Neural progenitor cell (in vitro differentiated cells): Measurements from ENCODE around the gene NEDD4L. TPM values are rescaled to one million over a fixed set of nuclear protein-coding genes. Genes with fewer than 3 reads are reported as not detected.

Experiments used
- DNase-seq: peaks from one replicate; pipeline ENCODE4 v3.0.0-alpha.2; 2016; ENCODE audit warnings: low spot score
- H2AFZ ChIP-seq: fragments of 200-600 bp; sonication (generic); replicated peaks from 2 replicates; pipeline ENCODE4 v1.6.1; 2016; ENCODE audit warnings: antibody characterized with exemption
- H3F3A ChIP-seq: fragments of 200-600 bp; sonication (generic); 2 replicates; pipeline ENCODE4 v1.6.1; 2016; ENCODE audit warnings: antibody characterized with exemption, low read depth
- H3K27ac ChIP-seq: fragments of 200-600 bp; sonication (generic); 2 replicates; pipeline ENCODE4 v1.5.1; 2016; ENCODE audit warnings: mild to moderate bottlenecking
- H3K27me3 ChIP-seq: fragments of 200-600 bp; sonication (generic); 2 replicates; pipeline ENCODE4 v1.6.1; 2016; ENCODE audit warnings: mild to moderate bottlenecking, moderate library complexity
- H3K36me3 ChIP-seq: fragments of 200-600 bp; sonication (generic); 2 replicates; pipeline ENCODE4 v1.5.1; 2016
- H3K4me1 ChIP-seq: fragments of 200-600 bp; sonication (generic); 2 replicates; pipeline ENCODE4 v1.6.1; 2016; ENCODE audit warnings: mixed run types
- H3K4me2 ChIP-seq: fragments of 200-600 bp; sonication (generic); 2 replicates; pipeline ENCODE4 v1.6.1; 2016
- H3K4me3 ChIP-seq: fragments of 200-600 bp; sonication (generic); 2 replicates; pipeline ENCODE4 v1.5.1; 2016
- H3K79me2 ChIP-seq: fragments of 200-600 bp; sonication (generic); 2 replicates; pipeline ENCODE4 v1.6.1; 2016; ENCODE audit warnings: low read depth
- H3K9ac ChIP-seq: fragments of 200-600 bp; sonication (generic); 2 replicates; pipeline ENCODE4 v1.6.1; 2016
- H3K9me3 ChIP-seq: fragments of 200-600 bp; sonication (generic); 2 replicates; pipeline ENCODE4 v1.5.1; 2016; ENCODE audit warnings: low read depth
- H4K20me1 ChIP-seq: fragments of 200-600 bp; sonication (generic); 2 replicates; pipeline ENCODE4 v1.6.1; 2016; ENCODE audit warnings: low read depth
- H3K27ac Mint-ChIP-seq: 3 replicates; pipeline ENCODE4 v1.8.0; 2021; ENCODE audit warnings: mixed read lengths
- H3K27me3 Mint-ChIP-seq: 2 replicates; pipeline ENCODE4 v1.8.0; 2022; ENCODE audit warnings: low read depth, mild to moderate bottlenecking, inconsistent platforms, moderate library complexity, mixed read lengths; ENCODE audit not compliant: insufficient read depth
- H3K36me3 Mint-ChIP-seq: 3 replicates; pipeline ENCODE4 v1.8.0; 2021; ENCODE audit warnings: mixed read lengths
- H3K4me1 Mint-ChIP-seq: 3 replicates; pipeline ENCODE4 v1.8.0; 2021; ENCODE audit warnings: mixed read lengths
- H3K4me3 Mint-ChIP-seq: 3 replicates; pipeline ENCODE4 v1.8.0; 2021; ENCODE audit warnings: mild to moderate bottlenecking, moderate library complexity, mixed read lengths
- H3K9me3 Mint-ChIP-seq: 3 replicates; pipeline ENCODE4 v1.8.0; 2020; ENCODE audit warnings: mixed read lengths
- CTCF ChIP-seq: fragments of 200-600 bp; sonication (generic); IDR thresholded peaks from 2 replicates; pipeline ENCODE4 v1.5.1; 2017; ENCODE audit warnings: antibody characterized with exemption, mild to moderate bottlenecking
- EZH2 ChIP-seq: fragments of 200-600 bp; sonication (generic); IDR thresholded peaks from 2 replicates; pipeline ENCODE4 v1.6.1; 2017; ENCODE audit warnings: antibody characterized with exemption, mild to moderate bottlenecking, moderate library complexity
- EZH2phosphoT487 ChIP-seq: fragments of 200-600 bp; sonication (generic); IDR thresholded peaks from 2 replicates; pipeline ENCODE4 v1.6.1; 2017; ENCODE audit warnings: antibody characterized with exemption
- total RNA-seq: library from RNA; depleted of rRNA; stranded (reverse); fragments of >200 nt; gene quantifications from 2 replicates; pipeline ENCODE4 v1.2.3, GENCODE V29; 2015; ENCODE audit warnings: low replicate concordance

NEDD4L gene
- total RNA-seq, 1 donor from 2014 or later, result 55.5 TPM

- H3K4me3 ChIP-seq, result no peak overlapping the region
- H3F3A ChIP-seq, result no peaks in the 10 kb centered on the region
- Mint-ChIP-seq H3K27me3 (peaks cover 3% of the 10 kb centered on the region), H3K9me3 (no peaks in the 10 kb centered on the region), H3K4me3 (no peak overlapping the region), H3K4me1 (no peaks in the 10 kb centered on the region), H3K36me3 (peaks cover 1% of the 10 kb centered on the region), H3K27ac (no peak overlapping the region)
- no peak overlapping the region for H3K4me2 ChIP-seq
- H3K36me3 ChIP-seq, result no peaks in the 10 kb centered on the region
- no peaks in the 10 kb centered on the region for H3K4me1 ChIP-seq
- no peak for DNase-seq
- no peaks in the 10 kb centered on the region for H3K27me3 ChIP-seq
- no peak overlapping the region for H3K27ac ChIP-seq
- H3K9me3 ChIP-seq, result no peaks in the 10 kb centered on the region
- TF ChIP-seq CTCF (no peak), EZH2 (no peak)
- no peaks in the 10 kb centered on the region for H3K79me2 ChIP-seq
- H3K9ac ChIP-seq, result no peak overlapping the region
- peaks cover 13% of the 10 kb centered on the region for H4K20me1 ChIP-seq
- H2AFZ ChIP-seq, result no peak overlapping the region
Observed at GRCh38 chr18:58158459-58158858, 114.4 kb downstream of the NEDD4L start.

GRCh38 chr18:58161659-58162058 is 117.6 kb downstream of the NEDD4L start:
- peaks cover 9% of the 10 kb centered on the region for H4K20me1 ChIP-seq
- H3K36me3 Mint-ChIP-seq, result peaks cover 1% of the 10 kb centered on the region
- H3K4me1 ChIP-seq, result no peaks in the 10 kb centered on the region
- TF ChIP-seq CTCF (no peak), EZH2phosphoT487 (no peak)
- peaks cover under 1% of the 10 kb centered on the region for H3K27me3 Mint-ChIP-seq
- H3K27me3 ChIP-seq, result no peaks in the 10 kb centered on the region
- H3K27ac Mint-ChIP-seq, result no peak overlapping the region
- no peaks in the 10 kb centered on the region for H3K79me2 ChIP-seq
- no peaks in the 10 kb centered on the region for H3K36me3 ChIP-seq
- DNase-seq, result peak; percentile 39
- no peak overlapping the region for H3K4me3 Mint-ChIP-seq
- H3F3A ChIP-seq, result no peaks in the 10 kb centered on the region
- H3K27ac ChIP-seq, result no peak overlapping the region
- H3K9ac ChIP-seq, result no peak overlapping the region
- no peaks in the 10 kb centered on the region for H3K9me3 ChIP-seq
- H3K4me3 ChIP-seq, result no peak overlapping the region
- H3K9me3 Mint-ChIP-seq, result no peaks in the 10 kb centered on the region
- H2AFZ ChIP-seq, result no peak overlapping the region
- no peaks in the 10 kb centered on the region for H3K4me1 Mint-ChIP-seq
- peak overlapping the region; percentile 14 for H3K4me2 ChIP-seq

- H4K20me1 ChIP-seq, result peaks cover 11% of the 10 kb centered on the region
- DNase-seq, result no peak
- no peak overlapping the region for H3K4me2 ChIP-seq
- H3K4me1 ChIP-seq, result no peaks in the 10 kb centered on the region
- no peak overlapping the region for H3K9ac ChIP-seq
- TF ChIP-seq CTCF (no peak), EZH2phosphoT487 (no peak), EZH2 (no peak)
- H3K4me3 ChIP-seq, result no peak overlapping the region
- H3K4me3 Mint-ChIP-seq, result no peak overlapping the region
- peaks cover 1% of the 10 kb centered on the region for H3K36me3 Mint-ChIP-seq
- no peak overlapping the region for H2AFZ ChIP-seq
- H3K4me1 Mint-ChIP-seq, result no peaks in the 10 kb centered on the region
- H3K27ac ChIP-seq, result no peak overlapping the region
- no peaks in the 10 kb centered on the region for H3K36me3 ChIP-seq
- H3K27ac Mint-ChIP-seq, result no peak overlapping the region
- no peaks in the 10 kb centered on the region for H3F3A ChIP-seq
- no peaks in the 10 kb centered on the region for H3K79me2 ChIP-seq
- no peaks in the 10 kb centered on the region for H3K9me3 Mint-ChIP-seq
- H3K9me3 ChIP-seq, result no peaks in the 10 kb centered on the region
- no peaks in the 10 kb centered on the region for H3K27me3 ChIP-seq
- H3K27me3 Mint-ChIP-seq, result no peaks in the 10 kb centered on the region
Observed at GRCh38 chr18:58162127-58162526, 118.1 kb downstream of the NEDD4L start.
